GM12878 (cell line): ENCODE results near the gene UBAC2. TPM values are rescaled to one million over a fixed set of nuclear protein-coding genes. Genes with fewer than 3 reads are reported as not detected.

Source experiments
- ATF7 ChIP-seq: fragments of 450-650 bp; IDR thresholded peaks from 2 replicates; pipeline ENCODE4 v1.6.1; 2016; ENCODE audit warnings: low read depth, mild to moderate bottlenecking
- BRCA1 ChIP-seq: IDR thresholded peaks from 2 replicates; pipeline ENCODE4 v1.6.1; 2011; ENCODE audit warnings: low read depth, low read length, improper control_type of control experiment
- CHD2 ChIP-seq: IDR thresholded peaks from 2 replicates; pipeline ENCODE4 v1.6.1; 2011; ENCODE audit warnings: low read depth, low read length, improper control_type of control experiment, borderline replicate concordance
- CHD4 ChIP-seq: fragments of 200-600 bp; sonication (generic); IDR thresholded peaks from 2 replicates; pipeline ENCODE4 v1.6.1; 2016; ENCODE audit warnings: mild to moderate bottlenecking
- CREM ChIP-seq: IDR thresholded peaks from 2 replicates; pipeline ENCODE4 v1.6.1; 2014; ENCODE audit warnings: antibody characterized with exemption, low read depth
- E4F1 ChIP-seq: fragments of 450-650 bp; IDR thresholded peaks from 2 replicates; pipeline ENCODE4 v1.6.1; 2018; ENCODE audit warnings: borderline replicate concordance, mild to moderate bottlenecking; ENCODE audit not compliant: partially characterized antibody
- EZH2 ChIP-seq: IDR thresholded peaks from 2 replicates; pipeline ENCODE4 v1.6.1; 2012; ENCODE audit warnings: low read depth, mild to moderate bottlenecking, control low read depth, inconsistent platforms, low read length, borderline replicate concordance; ENCODE audit not compliant: control insufficient read depth
- FOS ChIP-seq: IDR thresholded peaks from 3 replicates; pipeline ENCODE4 v1.6.1; 2011; ENCODE audit warnings: borderline replicate concordance; ENCODE audit not compliant: insufficient read length; ENCODE audit errors: extremely low read depth
- JUNB ChIP-seq: IDR thresholded peaks from 2 replicates; pipeline ENCODE4 v1.6.1; 2016; ENCODE audit warnings: antibody characterized with exemption, mild to moderate bottlenecking
- MLLT1 ChIP-seq: fragments of 450-650 bp; IDR thresholded peaks from 2 replicates; pipeline ENCODE4 v1.6.1; 2016; ENCODE audit warnings: mild to moderate bottlenecking
- MYB ChIP-seq: fragments of 150-350 bp; IDR thresholded peaks from 2 replicates; pipeline ENCODE4 v1.6.1; 2014; ENCODE audit warnings: mild to moderate bottlenecking, low read depth, low read length, borderline replicate concordance
- NBN ChIP-seq: fragments of 450-650 bp; IDR thresholded peaks from 2 replicates; pipeline ENCODE4 v1.6.1; 2016
- NFYB ChIP-seq: IDR thresholded peaks from 2 replicates; pipeline ENCODE4 v1.6.1; 2011; ENCODE audit warnings: low read depth, mild to moderate bottlenecking, low read length, improper control_type of control experiment, moderate library complexity; ENCODE audit not compliant: insufficient read depth
- NRF1 ChIP-seq: conservative IDR thresholded peaks from 2 replicates; pipeline ENCODE4 v1.6.1; 2011; ENCODE audit warnings: mild to moderate bottlenecking, low read depth, low read length, improper control_type of control experiment
- RAD21 ChIP-seq: IDR thresholded peaks from 2 replicates; pipeline ENCODE4 v1.6.1; 2011; ENCODE audit warnings: mild to moderate bottlenecking, low read depth, low read length, moderate library complexity; ENCODE audit not compliant: insufficient read depth
- RAD51 ChIP-seq: fragments of 450-650 bp; IDR thresholded peaks from 2 replicates; pipeline ENCODE4 v1.6.1; 2016; ENCODE audit warnings: moderate library complexity, mild to moderate bottlenecking, inconsistent platforms
- RUNX3 ChIP-seq: IDR thresholded peaks from 2 replicates; pipeline ENCODE4 v1.6.1; 2012; ENCODE audit warnings: low read length, inconsistent platforms
- SPI1 ChIP-seq: IDR thresholded peaks from 2 replicates; pipeline ENCODE4 v1.6.1; 2011; ENCODE audit warnings: low read depth, mild to moderate bottlenecking, low read length, moderate library complexity, borderline replicate concordance; ENCODE audit not compliant: insufficient read depth
- TARDBP ChIP-seq: IDR thresholded peaks from 2 replicates; pipeline ENCODE4 v1.6.1; 2016; ENCODE audit warnings: borderline replicate concordance
- TCF3 ChIP-seq: IDR thresholded peaks from 2 replicates; pipeline ENCODE4 v1.6.1; 2012; ENCODE audit warnings: low read depth, mild to moderate bottlenecking, low read length, borderline replicate concordance; ENCODE audit not compliant: insufficient read depth
- ZBTB33 ChIP-seq: fragments of 450-650 bp; IDR thresholded peaks from 2 replicates; pipeline ENCODE4 v1.6.1; 2017; ENCODE audit warnings: mild to moderate bottlenecking
- ZBTB40 ChIP-seq: fragments of 450-650 bp; IDR thresholded peaks from 2 replicates; pipeline ENCODE4 v1.6.1; 2016; ENCODE audit warnings: mild to moderate bottlenecking, moderate library complexity, borderline replicate concordance
- polyA plus RNA-seq, 11 experiments: library from polyadenylated mRNA; depleted of rRNA in 4 of 11; unstranded in 6 of 11; stranded (reverse) in 5 of 11; fragments of >200 nt; fragmentation: Nextera tagmentation in 4 of 11; fragmentation: Illumina TruSeq in 1 of 11; extraction: Ambion mirVana in 4 of 11; extraction: Trizol in 1 of 11; gene quantifications; 1 replicate in 1 of 11; 2 replicates in 10 of 11; pipeline versions ENCODE4 v1.2.1 to v1.2.3, GENCODE V29; 2011 to 2016; ENCODE audit warnings: inconsistent platforms in 2 of 11, missing spikeins in 2 of 11, low read depth in 1 of 11
- total RNA-seq, 4 experiments: library from RNA; depleted of rRNA in 3 of 4; stranded (reverse); fragments of >200 nt in 3 of 4; fragmentation: Illumina TruSeq in 1 of 4; extraction: Trizol in 1 of 4; gene quantifications; 2 replicates each; pipeline versions ENCODE4 v1.2.1 to v1.2.3, GENCODE V29; 2013 to 2021

Gene UBAC2
- total and polyA plus RNA-seq, 10 of the 15 experiments (the other 5 are each of a cell fraction or from before 2014, with no cell fraction given): 3.0 to 54.6 (median 17.4) TPM

GRCh38 chr13:99288089-99288488 lies 87.4 kb downstream of the UBAC2 start (continued):
- no peak for TF ChIP-seq NRF1
- peak; percentile 94 for TF ChIP-seq JUNB
- no peak for TF ChIP-seq EZH2
- TF ChIP-seq BRCA1: no peak
- no peak for TF ChIP-seq TARDBP
- no peak for TF ChIP-seq MYB
- no peak for TF ChIP-seq MLLT1
- TF ChIP-seq CHD2: no peak
- TF ChIP-seq TCF3: peak; percentile 18; the same call in 1 of the 2 replicates
- peak; percentile 91 for TF ChIP-seq RUNX3
- peak; percentile 22; the same call in 1 of the 2 replicates for TF ChIP-seq RAD21
- TF ChIP-seq ZBTB33: no peak
- peak; percentile 83 for TF ChIP-seq CREM
- no peak for TF ChIP-seq CHD4
- TF ChIP-seq NBN: 0 out of 2 replicates have a peak, but pooled peaks have one; percentile 31
- no peak; the same call in 1 of the 2 replicates for TF ChIP-seq ZBTB40
- peak; percentile 77 for TF ChIP-seq RAD51
- TF ChIP-seq ATF7: peak; percentile 59; the same call in 1 of the 2 replicates
- TF ChIP-seq SPI1: 0 out of 2 replicates have a peak, but pooled peaks have one; percentile 30
- TF ChIP-seq FOS: no peak
- no peak for TF ChIP-seq NFYB
- no peak for TF ChIP-seq E4F1
